GM21447 (cell line): Measurements from ENCODE around the gene SUMO3.
"Not testable (repeated sequence)": the region's sequence is repeated elsewhere in the genome, so short reads cannot be mapped to it uniquely, and the experiment has no call there.

ENCODE experiments used
- ATAC-seq: cut with Tn5 transposase; IDR thresholded peaks from one replicate; pipeline ENCODE4 v1.9.1; 2021; ENCODE audit not compliant: unreplicated experiment

Gene SUMO3

DNA sequence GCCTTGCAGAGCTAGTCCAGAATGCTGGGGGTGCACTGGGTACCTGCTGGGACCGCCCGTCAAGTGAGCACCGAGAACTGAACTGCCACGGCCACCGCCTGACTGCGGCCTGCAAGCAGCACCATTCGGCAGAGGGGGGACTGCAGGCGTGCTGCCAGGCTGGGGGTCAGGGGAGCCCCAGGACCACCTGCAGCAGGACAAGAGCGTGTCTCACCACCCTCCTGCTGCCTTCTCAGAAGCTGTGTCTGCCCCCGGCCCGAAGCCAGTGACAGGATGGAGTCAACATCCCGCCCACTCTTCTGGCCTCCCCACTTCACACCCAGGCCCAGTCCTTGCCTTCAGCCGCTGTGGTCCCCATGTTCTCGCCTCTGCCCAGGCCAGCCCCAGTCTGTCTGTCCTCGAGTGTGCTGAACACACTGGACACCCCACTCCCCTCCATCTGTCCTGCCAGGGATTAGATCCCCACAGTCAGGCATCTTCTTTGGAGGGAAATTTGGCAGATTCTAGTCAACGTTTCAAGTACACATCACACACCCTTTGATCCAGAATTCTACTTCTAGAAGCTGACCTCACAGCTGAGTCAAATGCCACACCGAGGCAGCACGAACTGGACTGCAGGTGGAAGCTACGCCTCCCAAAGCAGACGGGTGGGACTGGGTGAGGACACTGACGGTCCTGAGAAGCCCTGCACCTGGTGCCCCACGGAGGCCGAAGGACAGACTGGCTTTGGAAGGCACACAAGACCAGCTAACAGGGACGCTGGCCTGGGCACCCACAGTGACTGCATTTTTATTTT lies 29.6 kb upstream of the SUMO3 start:
- ATAC-seq: no peak

DNA sequence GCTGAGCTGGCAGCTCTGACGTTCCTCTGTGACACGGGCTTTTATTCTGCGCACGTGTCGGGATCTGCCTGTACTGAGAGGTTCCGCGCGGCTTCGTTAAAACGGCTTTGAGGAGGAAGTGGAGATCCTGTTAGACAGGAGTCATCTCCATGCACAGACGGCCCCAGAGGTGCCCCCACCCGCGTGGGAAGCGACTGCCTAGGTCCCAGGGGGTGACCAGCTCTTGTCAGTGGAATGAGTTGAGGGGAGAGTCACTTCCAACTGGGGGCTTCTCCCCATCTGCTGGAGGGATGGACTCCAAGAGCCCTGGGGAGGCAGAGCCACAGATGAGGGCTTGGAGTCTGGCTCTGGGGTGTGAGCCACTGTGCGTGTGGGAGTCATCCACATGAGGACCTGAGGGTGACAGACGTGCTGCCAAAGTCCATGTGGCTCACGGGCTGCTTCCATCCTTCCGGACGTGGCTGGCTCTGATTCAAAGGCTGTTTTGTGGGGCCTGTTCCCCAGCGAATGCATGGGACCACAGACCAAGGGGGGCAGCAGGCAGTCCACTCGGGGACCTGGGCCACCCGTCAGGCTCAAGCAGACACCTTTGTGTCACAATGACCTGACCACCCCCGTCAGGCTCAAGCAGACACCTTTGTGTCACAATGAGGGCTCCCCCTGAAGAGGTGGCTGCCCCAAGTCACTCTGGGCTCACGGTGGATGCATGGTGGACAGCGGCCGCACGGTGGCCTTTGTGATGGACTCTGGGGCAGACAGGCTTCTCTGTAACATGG lies 28.8 kb upstream of the SUMO3 start:
- ATAC-seq: no peak

GRCh38 chr21:44846224-44846484 lies 28.3 kb upstream of the SUMO3 start:
- no peak for ATAC-seq

DNA sequence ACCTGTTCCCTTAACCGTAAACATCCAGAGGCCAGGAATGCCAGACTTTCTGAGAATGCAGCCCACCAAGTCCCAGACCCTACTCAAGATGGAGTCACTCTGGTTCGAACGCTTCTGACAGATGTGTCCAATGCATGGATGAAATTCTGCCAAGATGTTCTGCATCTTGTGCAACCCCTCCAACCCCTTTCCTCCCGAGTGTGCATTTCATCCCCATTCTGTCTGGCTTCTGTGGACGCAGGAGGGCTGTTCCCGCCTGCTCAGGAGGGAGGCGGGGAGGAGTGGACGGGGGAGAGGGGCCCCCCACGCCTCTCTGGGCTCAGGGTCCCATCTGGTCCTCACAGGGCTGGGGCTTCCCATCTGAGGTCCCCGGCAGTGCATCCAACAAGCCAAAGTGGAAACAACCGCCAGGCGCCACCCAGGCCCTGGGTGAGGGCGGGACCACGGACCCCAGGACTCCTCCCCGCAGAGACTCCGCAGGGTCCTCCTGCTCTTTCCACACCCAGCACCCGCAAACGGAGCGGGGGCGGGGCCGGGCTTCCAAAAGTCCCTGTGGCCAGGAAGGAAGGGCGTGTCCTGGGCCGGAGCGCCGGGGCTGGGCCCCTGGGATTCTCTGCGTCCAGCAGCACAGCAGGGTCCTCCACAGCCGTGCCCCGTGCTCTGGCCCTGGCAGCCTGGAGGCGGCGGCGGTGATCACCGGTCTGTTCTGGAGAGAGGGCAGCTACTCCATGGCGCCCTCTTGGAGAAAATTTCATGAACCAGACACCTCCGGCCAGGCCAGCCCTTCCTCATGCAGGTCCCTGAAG lies 27.8 kb upstream of the SUMO3 start:
- ATAC-seq: peak; percentile 65

DNA sequence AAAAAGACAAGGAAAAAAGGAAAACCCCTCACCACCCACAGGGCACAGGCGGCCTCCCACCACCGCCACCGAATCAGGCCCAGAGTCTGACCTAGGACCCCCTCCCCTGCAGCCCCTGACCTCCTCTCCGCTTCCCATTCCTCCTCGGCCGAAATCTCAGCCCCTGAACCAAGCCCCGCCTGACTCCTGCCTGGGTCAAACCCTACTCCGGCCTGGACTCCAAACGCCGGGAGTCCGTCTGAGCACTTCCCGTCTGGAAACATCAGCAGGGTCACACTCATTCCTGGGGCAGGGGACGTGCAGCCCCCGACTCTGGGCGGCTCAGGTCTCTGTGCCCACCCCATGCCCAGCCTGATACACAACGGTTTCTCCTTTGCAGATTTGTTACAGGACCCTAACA lies 26.4 kb upstream of the SUMO3 start:
- no peak for ATAC-seq

DNA sequence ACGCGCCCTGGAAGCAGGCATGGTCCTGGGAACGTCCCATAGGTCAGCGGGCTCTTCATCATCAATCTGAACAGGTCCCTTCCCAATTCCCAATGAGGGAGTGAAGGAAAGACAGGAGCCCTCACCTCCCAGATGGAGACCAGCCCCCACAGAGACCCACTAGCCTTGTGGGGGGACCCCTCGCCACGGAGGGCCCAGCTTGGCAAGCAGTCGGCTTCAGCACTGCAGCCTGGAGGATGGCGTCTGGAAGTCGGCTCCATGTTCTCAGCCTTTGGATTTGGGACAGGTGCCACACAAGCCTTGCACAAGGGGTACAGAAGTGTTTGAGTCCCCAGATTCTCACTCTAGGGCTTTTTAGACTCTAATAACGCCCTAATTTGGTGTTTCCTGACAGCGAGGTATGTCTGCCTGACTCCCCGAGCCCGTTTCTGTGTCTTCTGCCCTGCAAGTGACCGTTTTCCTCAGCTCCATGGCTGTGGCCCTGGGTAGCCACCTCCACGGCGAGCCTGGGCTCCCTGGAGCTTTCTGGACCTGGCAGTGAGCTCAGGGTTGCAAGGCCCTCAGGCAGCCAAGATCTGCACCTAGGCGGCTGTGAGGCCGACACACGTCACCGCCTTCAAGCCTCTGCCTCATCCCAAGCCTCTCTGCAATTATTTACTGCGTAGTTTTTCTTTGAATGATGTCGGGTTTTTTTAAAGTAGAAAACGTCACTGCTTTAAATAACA lies 25.0 kb upstream of the SUMO3 start:
- ATAC-seq: no peak

DNA sequence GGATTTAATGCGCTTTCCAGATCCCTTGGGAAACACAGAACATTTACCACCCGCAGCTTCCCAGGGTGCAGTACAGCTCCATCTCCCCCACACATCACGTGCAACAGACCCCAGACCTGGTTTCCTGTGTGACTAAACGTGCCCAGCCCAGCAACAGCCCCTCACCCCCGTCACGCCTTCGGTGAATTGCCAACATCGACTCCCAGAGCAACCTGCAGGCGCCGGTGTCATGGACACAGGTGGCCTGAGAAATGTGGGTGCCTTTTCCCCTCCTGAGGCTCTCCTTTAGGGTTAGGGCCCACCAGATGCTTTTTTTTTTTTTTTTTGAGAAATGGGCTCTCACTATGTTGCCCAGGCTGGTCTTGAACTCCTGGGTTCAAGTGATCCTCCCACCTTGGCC lies 24.2 kb upstream of the SUMO3 start:
- no peak for ATAC-seq

DNA sequence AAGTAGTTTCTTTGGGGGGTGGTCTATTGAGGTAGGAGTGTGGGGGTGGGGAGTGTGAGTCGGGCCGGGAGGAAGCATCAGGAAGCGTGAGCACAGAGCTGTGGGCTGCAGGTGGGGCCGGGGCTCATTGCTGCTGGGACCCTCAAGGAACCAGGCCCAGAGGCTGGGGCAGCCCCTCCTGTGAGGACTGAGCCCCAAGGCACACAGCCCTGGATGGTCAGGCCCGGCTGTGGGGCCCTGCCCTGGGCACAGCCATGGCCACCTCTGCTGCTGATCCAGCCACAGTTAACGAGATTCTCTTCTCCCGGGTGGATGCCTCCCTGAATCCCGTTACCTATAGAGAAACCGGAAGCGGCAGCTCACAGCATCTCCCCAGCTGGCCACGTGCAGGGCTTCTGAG lies 22.9 kb upstream of the SUMO3 start:
- ATAC-seq: no peak

DNA sequence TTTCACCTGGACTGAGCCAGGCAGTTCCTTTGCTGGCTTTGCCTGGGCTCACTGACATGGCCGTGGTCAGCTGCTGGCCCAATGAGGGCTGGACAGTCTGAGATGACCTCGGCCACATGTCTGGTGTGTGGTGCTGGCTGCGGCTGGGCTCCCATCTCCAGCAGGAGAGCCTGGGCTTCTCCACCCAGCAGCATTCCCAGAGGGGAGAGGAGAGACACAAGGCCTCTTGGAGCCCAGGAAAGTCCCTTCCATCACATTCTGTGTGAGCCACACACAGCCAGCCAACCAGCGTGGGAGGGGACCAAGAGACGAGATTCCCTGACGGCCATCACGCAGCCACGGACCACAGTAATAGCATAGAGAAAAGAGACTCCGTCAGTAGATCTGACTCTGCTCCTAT lies 21.1 kb upstream of the SUMO3 start:
- ATAC-seq: no peak

DNA sequence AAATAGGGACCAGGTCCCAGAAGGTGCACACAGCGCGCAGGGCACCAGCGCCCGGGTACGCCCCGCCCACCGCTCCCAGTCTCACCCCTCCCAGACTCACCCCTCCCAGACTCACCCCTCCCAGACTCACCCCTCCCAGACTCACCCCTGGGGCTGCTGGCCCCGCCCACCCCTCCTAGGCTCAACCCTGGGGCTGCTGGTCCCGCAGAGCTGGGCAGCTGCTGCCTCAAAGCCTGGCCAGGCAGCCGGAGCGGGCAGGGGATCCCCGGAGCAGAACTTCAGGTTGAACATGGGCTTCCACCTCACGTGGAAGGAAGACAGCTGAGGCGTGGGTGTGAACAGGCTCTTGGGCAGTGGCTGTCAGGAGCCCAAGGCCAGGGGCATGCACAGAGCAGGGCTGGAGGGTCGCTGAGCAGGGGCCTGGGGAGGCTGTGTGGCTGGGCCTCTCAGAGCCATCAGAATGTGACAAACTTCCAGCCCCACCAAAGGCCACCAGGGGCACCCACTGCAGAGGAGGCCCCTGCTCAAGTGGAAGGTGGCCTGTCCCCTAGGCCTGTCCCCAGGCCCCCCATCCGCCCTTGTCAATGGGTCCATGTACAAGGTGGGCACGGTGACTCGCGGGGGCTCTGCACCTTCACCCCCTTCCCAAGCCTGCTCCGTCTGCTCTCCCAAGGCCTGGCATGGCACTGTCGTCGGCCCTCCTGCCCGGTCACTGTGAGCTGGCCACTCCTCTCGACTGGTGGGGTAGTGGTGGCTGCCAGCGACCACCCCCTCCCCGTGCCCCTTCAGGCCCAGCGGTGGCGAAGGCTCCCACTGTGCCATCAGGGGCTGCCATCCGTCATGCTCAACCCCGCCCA lies 20.4 kb upstream of the SUMO3 start:
- no peak for ATAC-seq

DNA sequence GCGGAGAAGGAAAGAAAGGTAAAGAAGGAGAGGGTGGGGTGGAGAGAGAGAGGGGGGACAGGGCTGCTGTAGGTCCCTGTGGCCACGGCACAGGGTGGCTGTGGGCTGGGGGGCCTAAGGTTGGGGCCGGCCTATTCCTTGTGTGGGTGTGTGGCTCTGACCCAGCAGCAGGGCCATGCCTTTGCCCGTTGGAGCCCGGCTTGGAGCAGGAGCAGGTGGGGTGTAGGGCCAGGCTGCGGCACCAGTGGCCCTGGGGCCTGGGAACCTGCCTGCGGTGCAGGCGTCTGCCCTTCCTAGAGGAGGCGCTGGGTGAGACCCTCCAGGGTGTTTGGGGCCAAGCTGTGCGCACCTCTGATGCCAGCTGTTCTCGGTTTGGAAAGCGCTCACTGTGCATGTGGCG lies 19.7 kb upstream of the SUMO3 start:
- no peak for ATAC-seq

- no peak for ATAC-seq
Observed at GRCh38 chr21:44836666-44837471, 19.0 kb upstream of the SUMO3 start.

DNA sequence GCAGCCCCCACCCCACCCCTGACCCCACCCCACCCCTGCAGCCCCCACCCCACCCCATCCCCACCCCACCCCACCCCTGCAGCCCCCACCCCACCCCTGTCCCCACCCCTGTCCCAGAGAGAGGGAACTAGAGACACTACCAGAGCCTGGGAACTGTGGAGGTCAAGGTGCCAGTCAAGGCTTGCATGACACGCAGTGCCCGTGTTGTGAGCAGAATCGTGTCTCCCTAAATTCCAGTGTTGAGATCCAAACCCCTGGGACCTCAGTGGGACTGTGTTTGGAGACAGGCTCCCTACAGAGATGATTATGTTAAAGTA lies 18.4 kb upstream of the SUMO3 start:
- no peak for ATAC-seq

- ATAC-seq: no peak
Observed at GRCh38 chr21:44835647-44835973, 17.7 kb upstream of the SUMO3 start.

- ATAC-seq: no peak
Observed at GRCh38 chr21:44834951-44835646, 17.2 kb upstream of the SUMO3 start.

- ATAC-seq: no peak
Observed at GRCh38 chr21:44834231-44834950, 16.5 kb upstream of the SUMO3 start.

- no peak for ATAC-seq
Observed at GRCh38 chr21:44833663-44834062, 15.8 kb upstream of the SUMO3 start.

GRCh38 chr21:44832516-44833255 lies 14.8 kb upstream of the SUMO3 start:
- not testable (repeated sequence) for ATAC-seq
